Ishikawa (cell line): ENCODE data around the gene THAP7.

Experiments
- CEBPB ChIP-seq: IDR thresholded peaks from 2 replicates; pipeline ENCODE4 v1.6.1; 2012
- CREB1 ChIP-seq: IDR thresholded peaks from 2 replicates; pipeline ENCODE4 v1.6.1; 2012; ENCODE audit warnings: low read depth
- EGR1 ChIP-seq: IDR thresholded peaks from 2 replicates; pipeline ENCODE4 v1.6.1; 2012
- EP300 ChIP-seq: IDR thresholded peaks from 2 replicates; pipeline ENCODE4 v1.6.1; 2012; ENCODE audit warnings: borderline replicate concordance
- FOXM1 ChIP-seq: IDR thresholded peaks from 2 replicates; pipeline ENCODE4 v1.6.1; 2012; ENCODE audit warnings: low read depth, borderline replicate concordance
- NFIC ChIP-seq: IDR thresholded peaks from 2 replicates; pipeline ENCODE4 v1.6.1; 2012
- RAD21 ChIP-seq: IDR thresholded peaks from 2 replicates; pipeline ENCODE4 v1.6.1; 2012; ENCODE audit warnings: low read depth
- TAF1 ChIP-seq: IDR thresholded peaks from 2 replicates; pipeline ENCODE4 v1.6.1; 2012; ENCODE audit warnings: low read depth, mild to moderate bottlenecking
- TCF12 ChIP-seq: IDR thresholded peaks from 2 replicates; pipeline ENCODE4 v1.6.1; 2012; ENCODE audit warnings: low read depth
- TEAD4 ChIP-seq: IDR thresholded peaks from 2 replicates; pipeline ENCODE4 v1.6.1; 2012
- YY1 ChIP-seq: IDR thresholded peaks from 2 replicates; pipeline ENCODE4 v1.6.1; 2012; ENCODE audit warnings: low read depth
- ZBTB7A ChIP-seq: IDR thresholded peaks from 2 replicates; pipeline ENCODE4 v1.6.1; 2012; ENCODE audit warnings: low read depth
- TF ChIP-seq, protein P1 (sequence below): IDR thresholded peaks from 2 replicates; pipeline ENCODE4 v1.6.1; 2012
- TF ChIP-seq, protein P2 (sequence below): IDR thresholded peaks from 2 replicates; pipeline ENCODE4 v1.6.1; 2012; ENCODE audit warnings: low read depth, mild to moderate bottlenecking
- TF ChIP-seq, protein P3 (sequence below): IDR thresholded peaks from 2 replicates; pipeline ENCODE4 v1.6.1; 2012

THAP7 gene, protein sequence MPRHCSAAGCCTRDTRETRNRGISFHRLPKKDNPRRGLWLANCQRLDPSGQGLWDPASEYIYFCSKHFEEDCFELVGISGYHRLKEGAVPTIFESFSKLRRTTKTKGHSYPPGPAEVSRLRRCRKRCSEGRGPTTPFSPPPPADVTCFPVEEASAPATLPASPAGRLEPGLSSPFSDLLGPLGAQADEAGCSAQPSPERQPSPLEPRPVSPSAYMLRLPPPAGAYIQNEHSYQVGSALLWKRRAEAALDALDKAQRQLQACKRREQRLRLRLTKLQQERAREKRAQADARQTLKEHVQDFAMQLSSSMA

DNA sequence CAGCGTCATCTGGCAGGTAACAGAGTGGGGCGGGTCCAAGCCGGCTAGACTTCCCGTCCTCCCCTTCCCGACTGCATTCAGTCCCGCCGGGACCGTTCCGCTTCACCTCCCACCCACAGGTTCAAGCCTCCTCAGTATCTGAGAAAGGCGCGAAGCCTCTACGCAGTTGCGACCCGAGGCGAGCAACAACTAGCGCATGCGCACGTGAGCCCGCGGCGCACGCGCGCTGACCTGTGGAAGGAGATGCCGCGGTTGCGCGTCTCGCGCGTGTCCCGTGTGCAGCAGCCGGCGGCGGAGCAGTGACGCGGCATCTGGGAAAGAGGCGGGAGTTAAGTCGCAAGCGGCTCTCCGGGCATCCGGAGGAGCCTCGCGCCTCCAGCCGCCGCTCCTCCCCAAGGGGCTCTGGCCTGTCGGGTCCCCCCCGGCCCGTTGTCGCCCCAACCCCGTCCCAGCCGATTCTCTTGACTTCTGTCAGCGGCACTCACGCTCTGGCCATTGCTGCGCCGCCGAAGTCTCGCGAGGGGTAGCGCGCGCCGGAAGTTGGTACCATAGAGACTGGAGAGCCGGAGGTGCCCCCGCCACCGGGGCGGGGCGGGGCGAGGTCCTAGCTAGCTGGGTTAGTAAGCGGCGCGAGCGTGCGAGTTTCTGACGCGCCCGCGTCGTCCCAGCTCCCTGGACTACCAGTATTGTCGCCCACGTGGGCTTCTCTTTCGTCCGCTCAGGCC, at the start of gene THAP7:
THAP7 (minus strand) TSS at position 518 of the 725 bp plus-strand sequence; CDS start at position 311, 207 bp downstream.
- TF ChIP-seq TEAD4 (no peak), TCF12 (no peak; the same call in none of the 2 replicates), ZBTB7A (no peak), CREB1 (peak; percentile 43; the same call in 1 of the 2 replicates), NFIC (no peak; the same call in 1 of the 2 replicates), TAF1 (peak; percentile 98), EP300 (peak; percentile 10; the same call in 1 of the 2 replicates), FOXM1 (peak; percentile 18; the same call in 1 of the 2 replicates), EGR1 (no peak), CEBPB (no peak), RAD21 (no peak), YY1 (peak; percentile 83)
- TF ChIP-seq, protein P1, sequence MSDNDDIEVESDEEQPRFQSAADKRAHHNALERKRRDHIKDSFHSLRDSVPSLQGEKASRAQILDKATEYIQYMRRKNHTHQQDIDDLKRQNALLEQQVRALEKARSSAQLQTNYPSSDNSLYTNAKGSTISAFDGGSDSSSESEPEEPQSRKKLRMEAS = peak; percentile 99
- TF ChIP-seq, protein P2, sequence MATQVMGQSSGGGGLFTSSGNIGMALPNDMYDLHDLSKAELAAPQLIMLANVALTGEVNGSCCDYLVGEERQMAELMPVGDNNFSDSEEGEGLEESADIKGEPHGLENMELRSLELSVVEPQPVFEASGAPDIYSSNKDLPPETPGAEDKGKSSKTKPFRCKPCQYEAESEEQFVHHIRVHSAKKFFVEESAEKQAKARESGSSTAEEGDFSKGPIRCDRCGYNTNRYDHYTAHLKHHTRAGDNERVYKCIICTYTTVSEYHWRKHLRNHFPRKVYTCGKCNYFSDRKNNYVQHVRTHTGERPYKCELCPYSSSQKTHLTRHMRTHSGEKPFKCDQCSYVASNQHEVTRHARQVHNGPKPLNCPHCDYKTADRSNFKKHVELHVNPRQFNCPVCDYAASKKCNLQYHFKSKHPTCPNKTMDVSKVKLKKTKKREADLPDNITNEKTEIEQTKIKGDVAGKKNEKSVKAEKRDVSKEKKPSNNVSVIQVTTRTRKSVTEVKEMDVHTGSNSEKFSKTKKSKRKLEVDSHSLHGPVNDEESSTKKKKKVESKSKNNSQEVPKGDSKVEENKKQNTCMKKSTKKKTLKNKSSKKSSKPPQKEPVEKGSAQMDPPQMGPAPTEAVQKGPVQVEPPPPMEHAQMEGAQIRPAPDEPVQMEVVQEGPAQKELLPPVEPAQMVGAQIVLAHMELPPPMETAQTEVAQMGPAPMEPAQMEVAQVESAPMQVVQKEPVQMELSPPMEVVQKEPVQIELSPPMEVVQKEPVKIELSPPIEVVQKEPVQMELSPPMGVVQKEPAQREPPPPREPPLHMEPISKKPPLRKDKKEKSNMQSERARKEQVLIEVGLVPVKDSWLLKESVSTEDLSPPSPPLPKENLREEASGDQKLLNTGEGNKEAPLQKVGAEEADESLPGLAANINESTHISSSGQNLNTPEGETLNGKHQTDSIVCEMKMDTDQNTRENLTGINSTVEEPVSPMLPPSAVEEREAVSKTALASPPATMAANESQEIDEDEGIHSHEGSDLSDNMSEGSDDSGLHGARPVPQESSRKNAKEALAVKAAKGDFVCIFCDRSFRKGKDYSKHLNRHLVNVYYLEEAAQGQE = peak; percentile 23; the same call in 1 of the 2 replicates
- TF ChIP-seq, protein P3, sequence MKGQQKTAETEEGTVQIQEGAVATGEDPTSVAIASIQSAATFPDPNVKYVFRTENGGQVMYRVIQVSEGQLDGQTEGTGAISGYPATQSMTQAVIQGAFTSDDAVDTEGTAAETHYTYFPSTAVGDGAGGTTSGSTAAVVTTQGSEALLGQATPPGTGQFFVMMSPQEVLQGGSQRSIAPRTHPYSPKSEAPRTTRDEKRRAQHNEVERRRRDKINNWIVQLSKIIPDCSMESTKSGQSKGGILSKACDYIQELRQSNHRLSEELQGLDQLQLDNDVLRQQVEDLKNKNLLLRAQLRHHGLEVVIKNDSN = peak; percentile 81

DNA sequence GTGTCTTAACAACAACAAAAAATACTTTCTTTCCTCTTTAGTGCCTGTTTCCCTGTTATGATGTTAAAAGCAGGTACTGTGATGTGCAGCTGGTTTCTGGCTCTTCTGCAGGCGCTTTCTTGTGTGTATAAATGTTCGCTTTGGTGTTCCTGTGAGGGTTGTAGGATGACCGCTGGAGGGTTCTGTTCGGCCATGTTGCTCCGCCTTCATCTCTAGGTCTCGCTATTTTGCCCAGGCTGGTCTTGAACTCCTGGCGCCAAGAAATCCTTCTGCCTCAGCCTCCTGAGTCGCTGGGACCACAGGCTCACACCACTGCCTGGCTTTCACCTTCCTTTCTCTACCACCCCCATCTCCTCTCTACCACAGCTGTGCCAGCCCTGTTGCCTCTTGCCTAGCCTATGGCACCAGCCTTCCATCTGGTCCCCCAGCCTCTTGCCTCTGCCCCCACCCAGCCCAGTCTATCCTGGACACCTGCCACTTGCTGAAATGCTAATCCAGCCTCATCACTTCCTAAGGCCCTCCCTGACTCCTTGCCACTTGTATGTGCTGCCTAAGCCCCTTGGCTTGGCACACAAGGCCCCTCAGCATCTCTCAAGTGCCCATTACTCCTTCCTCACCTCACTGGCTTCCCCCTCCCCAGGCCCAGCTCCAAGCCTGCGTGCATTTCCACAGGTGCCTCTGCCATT, 49.4 kb upstream of the THAP7 start:
- TF ChIP-seq TCF12 (no peak), TEAD4 (no peak), YY1 (no peak), CREB1 (no peak), RAD21 (no peak), EP300 (no peak), CEBPB (no peak), FOXM1 (no peak), TAF1 (no peak), EGR1 (no peak), NFIC (no peak), ZBTB7A (no peak)
- TF ChIP-seq, protein P3 = no peak

DNA sequence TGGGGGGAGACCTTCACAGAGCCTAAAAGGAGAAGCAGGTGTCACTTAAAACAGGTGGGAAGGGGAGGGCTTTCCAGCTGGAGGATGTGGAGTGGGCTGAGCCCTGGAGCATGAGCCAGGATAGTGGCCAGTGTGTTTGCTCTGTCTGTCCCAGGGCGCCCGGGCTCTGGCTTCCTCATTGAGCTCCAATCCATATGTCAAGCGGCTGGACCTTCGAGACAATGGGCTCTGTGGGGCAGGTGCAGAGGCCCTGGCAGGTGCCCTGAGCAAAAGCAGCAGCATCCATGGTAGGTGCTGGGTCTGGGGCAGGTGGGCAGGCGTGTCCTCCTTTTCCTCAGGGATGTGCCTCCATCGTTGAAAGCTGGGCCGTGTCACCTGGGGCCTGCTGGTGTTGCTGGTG, 45.8 kb upstream of the THAP7 start:
- no peak for TF ChIP-seq TEAD4
- no peak for TF ChIP-seq RAD21
- no peak for TF ChIP-seq FOXM1
- no peak for TF ChIP-seq EGR1
- no peak for TF ChIP-seq TCF12
- TF ChIP-seq CREB1 = no peak
- no peak for TF ChIP-seq TAF1
- TF ChIP-seq EP300 = no peak
- TF ChIP-seq, protein P2 = no peak
- no peak for TF ChIP-seq CEBPB
- TF ChIP-seq, protein P3 = no peak
- no peak for TF ChIP-seq YY1
- TF ChIP-seq, protein P1 = no peak
- TF ChIP-seq ZBTB7A = no peak
- TF ChIP-seq NFIC = no peak

DNA sequence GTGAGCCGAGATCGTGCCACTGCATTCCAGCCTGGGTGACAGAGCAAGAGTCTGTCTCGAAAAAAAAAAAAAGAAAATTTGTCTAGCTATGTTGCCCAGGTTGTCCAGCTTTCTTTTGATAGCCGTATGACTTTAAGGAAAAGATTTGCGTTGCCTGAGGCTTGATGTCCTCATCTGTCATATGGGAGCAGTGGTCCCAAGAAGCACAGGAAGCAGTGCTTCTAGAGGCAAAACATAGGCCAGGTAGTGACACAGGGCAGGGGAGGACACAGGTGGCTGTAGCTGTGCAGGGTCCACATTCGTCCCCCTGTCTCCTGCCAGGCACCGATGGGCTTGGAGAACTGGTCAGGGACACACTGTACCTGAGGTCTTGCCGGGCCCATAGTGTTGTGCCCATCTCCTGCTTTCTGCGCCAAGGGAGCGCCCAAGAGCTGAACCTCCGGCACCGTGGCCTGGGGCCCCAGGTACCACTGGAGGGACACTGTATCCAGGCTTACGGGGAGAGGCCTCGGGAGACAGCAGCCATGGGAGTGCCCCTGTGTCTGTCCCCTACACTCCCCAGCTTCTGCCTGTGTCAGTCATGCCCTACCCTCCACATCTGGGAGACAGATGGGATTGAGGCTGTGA, 45.2 kb upstream of the THAP7 start:
- TF ChIP-seq TAF1 (no peak), YY1 (no peak), NFIC (no peak), TEAD4 (no peak), FOXM1 (no peak), TCF12 (no peak), CEBPB (no peak), ZBTB7A (no peak), EGR1 (no peak), EP300 (no peak)
- TF ChIP-seq, protein P3 = no peak
- TF ChIP-seq, protein P1 = no peak
- TF ChIP-seq, protein P2 = no peak
